GM12878 (cell line): ENCODE measurements around the gene SEC14L1. TPM values are rescaled to one million over a fixed set of nuclear protein-coding genes. Genes with fewer than 3 reads are reported as not detected.

Experiments
- ATAC-seq: fragments of 200-7000 bp; cut with Tn5 transposase; 3 replicates; pipeline ENCODE4 v1.9.1; 2020; ENCODE audit warnings: mild to moderate bottlenecking, moderate library complexity
- BruUV-seq: library from RNA; stranded (reverse); fragments of 400-500 nt; replicated peaks from 2 replicates; lab custom pipeline; 2021; lab: Mats Ljungman, UMichigan
- CTCF ChIA-PET: fragments of 300-600 bp; sonication (Branson Sonifier 250); formaldehyde crosslinking; extraction: SDS; loops from one replicate; lab custom pipeline; 2021; ENCODE audit warnings: inconsistent platforms; lab: Yijun Ruan, JAX
- POLR2A ChIA-PET: fragments of 350-600 bp; formaldehyde crosslinking; extraction: SDS; loops from one replicate; lab custom pipeline; 2021; ENCODE audit warnings: inconsistent platforms; lab: Charles Lee
- RAD21 ChIA-PET: fragments of 300-600 bp; sonication (Branson Sonifier 250); formaldehyde crosslinking; loops from one replicate; lab custom pipeline; 2023; ENCODE audit warnings: antibody characterized with exemption; ENCODE audit not compliant: unreplicated experiment; lab: Charles Lee
- SMC1A ChIA-PET: fragments of 300-600 bp; sonication (Branson Sonifier 250); formaldehyde crosslinking; loops from one replicate; lab custom pipeline; 2023; ENCODE audit not compliant: unreplicated experiment, uncharacterized antibody; lab: Charles Lee
- DNase-seq: peaks from one replicate; pipeline ENCODE4 v3.0.0-alpha.2; 2011; ENCODE audit warnings: low read depth, low spot score
- FAIRE-seq: peaks from 3 replicates; lab custom pipeline; 2011; peaks lifted over from hg19 to GRCh38; lab: Jason Lieb, UNC
- H2AFZ ChIP-seq: 2 replicates; pipeline ENCODE4 v1.6.0; 2011; ENCODE audit warnings: low read depth, low read length, control low read depth; ENCODE audit not compliant: control insufficient read depth
- H3K27ac ChIP-seq: 2 replicates; pipeline ENCODE4 v1.5.1; 2011; ENCODE audit warnings: control low read depth; ENCODE audit not compliant: control insufficient read depth, insufficient read depth
- H3K27me3 ChIP-seq, 2 experiments: replicated peaks in 1 of 2; 2 replicates each; pipeline versions ENCODE4 v1.6.0 to v1.6.1; 2011; ENCODE audit warnings: low read length in 1 of 2; ENCODE audit not compliant: control insufficient read depth in 2 of 2, insufficient read depth in 2 of 2
- H3K36me3 ChIP-seq, 2 experiments: 2 replicates each; pipeline ENCODE4 v1.5.1; 2011; ENCODE audit warnings: low read length in 1 of 2; ENCODE audit not compliant: control insufficient read depth in 2 of 2, insufficient read depth in 2 of 2
- H3K4me1 ChIP-seq: 2 replicates; pipeline ENCODE4 v1.6.1; 2011; ENCODE audit warnings: mild to moderate bottlenecking, low read length, moderate library complexity, mixed read lengths; ENCODE audit not compliant: control insufficient read depth, insufficient read depth
- H3K4me2 ChIP-seq: 2 replicates; pipeline ENCODE4 v1.6.0; 2011; ENCODE audit warnings: control low read depth; ENCODE audit not compliant: control insufficient read depth, insufficient read depth
- H3K4me3 ChIP-seq: fragments of 200-600 bp; sonication (generic); 2 replicates; pipeline ENCODE4 v1.5.1; 2016
- H3K79me2 ChIP-seq: 2 replicates; pipeline ENCODE4 v1.6.0; 2011; ENCODE audit warnings: low read length; ENCODE audit not compliant: control insufficient read depth, insufficient read depth
- H3K9ac ChIP-seq: 2 replicates; pipeline ENCODE4 v1.8.0; 2011; ENCODE audit warnings: low read length, control low read depth, mixed read lengths; ENCODE audit not compliant: control insufficient read depth, insufficient read depth
- H3K9me3 ChIP-seq: replicated peaks from 3 replicates; pipeline ENCODE4 v1.5.1; 2011; ENCODE audit warnings: mild to moderate bottlenecking, low read length; ENCODE audit not compliant: control insufficient read depth, insufficient read depth
- H4K20me1 ChIP-seq: 2 replicates; pipeline ENCODE4 v1.6.0; 2011; ENCODE audit not compliant: control insufficient read depth, insufficient read depth
- EGR1 ChIP-seq, 2 experiments: IDR thresholded peaks; 1 replicate in 1 of 2; 2 replicates in 1 of 2; pipeline ENCODE4 v1.6.1; 2011 to 2012; ENCODE audit warnings: low read depth in 2 of 2, low read length in 2 of 2, borderline replicate concordance in 1 of 2, mild to moderate bottlenecking in 1 of 2, moderate library complexity in 1 of 2
- IRF4 ChIP-seq: IDR thresholded peaks from 2 replicates; pipeline ENCODE4 v1.6.1; 2011; ENCODE audit warnings: low read depth, low read length
- MTA3 ChIP-seq: IDR thresholded peaks from 2 replicates; pipeline ENCODE4 v1.6.1; 2012; ENCODE audit warnings: low read length, inconsistent platforms, borderline replicate concordance
- MYB ChIP-seq: fragments of 150-350 bp; IDR thresholded peaks from 2 replicates; pipeline ENCODE4 v1.6.1; 2014; ENCODE audit warnings: mild to moderate bottlenecking, low read depth, low read length, borderline replicate concordance
- NR2F1 ChIP-seq: fragments of 450-650 bp; conservative IDR thresholded peaks from 2 replicates; pipeline ENCODE4 v1.6.1; 2017; ENCODE audit warnings: mild to moderate bottlenecking
- WGBS: methylation state at CpG from one replicate; pipeline ENCODE4 v1.1.6; 2016; ENCODE audit warnings: low lambda C conversion rate; ENCODE audit not compliant: insufficient replicate concordance, insufficient coverage; ENCODE audit errors: missing lambda C conversion rate; 5-methylcytosine and 5-hydroxymethylcytosine counted together
- in situ Hi-C: fragments of 300-500 bp; cut with MboI; formaldehyde crosslinking; loops from 9 replicates; pipeline ENCODE4 v1.14.3; 2018; ENCODE audit warnings: mixed read lengths
- intact Hi-C: fragments of 100-400 bp; cut with micrococcal nuclease; formaldehyde crosslinking; loops from one replicate; pipeline ENCODE4 v1.14.2; 2022; ENCODE audit not compliant: unreplicated experiment
- polyA plus RNA-seq, 11 experiments: library from polyadenylated mRNA; depleted of rRNA in 4 of 11; unstranded in 6 of 11; stranded (reverse) in 5 of 11; fragments of >200 nt; fragmentation: Nextera tagmentation in 4 of 11; fragmentation: Illumina TruSeq in 1 of 11; extraction: Ambion mirVana in 4 of 11; extraction: Trizol in 1 of 11; gene quantifications; 1 replicate in 1 of 11; 2 replicates in 10 of 11; pipeline versions ENCODE4 v1.2.1 to v1.2.3, GENCODE V29; 2011 to 2016; ENCODE audit warnings: inconsistent platforms in 2 of 11, missing spikeins in 2 of 11, low read depth in 1 of 11
- total RNA-seq, 4 experiments: library from RNA; depleted of rRNA in 3 of 4; stranded (reverse); fragments of >200 nt in 3 of 4; fragmentation: Illumina TruSeq in 1 of 4; extraction: Trizol in 1 of 4; gene quantifications; 2 replicates each; pipeline versions ENCODE4 v1.2.1 to v1.2.3, GENCODE V29; 2013 to 2021
- TF ChIP-seq, protein P1 (sequence below): fragments of 450-650 bp; formaldehyde crosslinking; IDR thresholded peaks from 2 replicates; pipeline ENCODE4 v1.5.0; 2022; ENCODE audit warnings: mild to moderate bottlenecking, missing genetic modification characterization
- TF ChIP-seq, protein P2 (sequence below), 3 experiments: IDR thresholded peaks in 2 of 3; conservative IDR thresholded peaks in 1 of 3; 2 replicates each; pipeline ENCODE4 v1.5.1; 2011; ENCODE audit warnings: low read depth in 3 of 3, low read length in 3 of 3, mild to moderate bottlenecking in 3 of 3, control low read depth in 2 of 3, moderate library complexity in 2 of 3, inconsistent platforms in 1 of 3, mixed read lengths in 1 of 3; ENCODE audit not compliant: control insufficient read depth in 2 of 3, insufficient read depth in 1 of 3; ENCODE audit errors: extremely low read depth in 1 of 3
- TF ChIP-seq, protein P3 (sequence below): fragments of 450-650 bp; formaldehyde crosslinking; IDR thresholded peaks from 2 replicates; pipeline ENCODE4 v1.4.0; 2022; ENCODE audit warnings: mild to moderate bottlenecking, moderate library complexity
- TF ChIP-seq, protein P4 (sequence below): IDR thresholded peaks from 2 replicates; pipeline ENCODE4 v1.6.1; 2012; ENCODE audit warnings: low read depth, low read length, improper control_type of control experiment

The SEC14L1 gene
- total and polyA plus RNA-seq, 10 of the 15 experiments (the other 5 are each of a cell fraction or from before 2014, with no cell fraction given), result 6.3 to 66.1 (median 33.5) TPM

DNA sequence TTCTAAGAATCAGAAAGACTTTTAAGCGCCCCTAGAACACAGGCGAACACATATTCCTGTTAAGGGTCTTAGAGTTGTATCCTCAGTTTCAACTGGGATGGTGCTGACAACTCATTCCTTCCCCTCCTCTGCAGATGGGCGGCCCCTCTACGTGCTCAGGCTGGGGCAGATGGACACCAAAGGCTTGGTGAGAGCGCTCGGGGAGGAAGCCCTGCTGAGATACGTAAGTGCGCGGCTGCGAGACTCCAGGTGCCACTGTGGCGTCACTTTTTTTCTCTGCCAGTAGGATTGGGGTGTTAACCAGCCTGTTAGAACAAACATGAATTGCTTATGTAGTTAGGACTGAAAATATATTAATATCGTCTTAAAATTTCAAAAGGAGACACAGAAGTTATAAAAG is 62.7 kb downstream of the SEC14L1 start (continued):
- TF ChIP-seq, protein P1, sequence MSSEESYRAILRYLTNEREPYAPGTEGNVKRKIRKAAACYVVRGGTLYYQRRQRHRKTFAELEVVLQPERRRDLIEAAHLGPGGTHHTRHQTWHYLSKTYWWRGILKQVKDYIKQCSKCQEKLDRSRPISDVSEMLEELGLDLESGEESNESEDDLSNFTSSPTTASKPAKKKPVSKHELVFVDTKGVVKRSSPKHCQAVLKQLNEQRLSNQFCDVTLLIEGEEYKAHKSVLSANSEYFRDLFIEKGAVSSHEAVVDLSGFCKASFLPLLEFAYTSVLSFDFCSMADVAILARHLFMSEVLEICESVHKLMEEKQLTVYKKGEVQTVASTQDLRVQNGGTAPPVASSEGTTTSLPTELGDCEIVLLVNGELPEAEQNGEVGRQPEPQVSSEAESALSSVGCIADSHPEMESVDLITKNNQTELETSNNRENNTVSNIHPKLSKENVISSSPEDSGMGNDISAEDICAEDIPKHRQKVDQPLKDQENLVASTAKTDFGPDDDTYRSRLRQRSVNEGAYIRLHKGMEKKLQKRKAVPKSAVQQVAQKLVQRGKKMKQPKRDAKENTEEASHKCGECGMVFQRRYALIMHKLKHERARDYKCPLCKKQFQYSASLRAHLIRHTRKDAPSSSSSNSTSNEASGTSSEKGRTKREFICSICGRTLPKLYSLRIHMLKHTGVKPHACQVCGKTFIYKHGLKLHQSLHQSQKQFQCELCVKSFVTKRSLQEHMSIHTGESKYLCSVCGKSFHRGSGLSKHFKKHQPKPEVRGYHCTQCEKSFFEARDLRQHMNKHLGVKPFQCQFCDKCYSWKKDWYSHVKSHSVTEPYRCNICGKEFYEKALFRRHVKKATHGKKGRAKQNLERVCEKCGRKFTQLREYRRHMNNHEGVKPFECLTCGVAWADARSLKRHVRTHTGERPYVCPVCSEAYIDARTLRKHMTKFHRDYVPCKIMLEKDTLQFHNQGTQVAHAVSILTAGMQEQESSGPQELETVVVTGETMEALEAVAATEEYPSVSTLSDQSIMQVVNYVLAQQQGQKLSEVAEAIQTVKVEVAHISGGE (CRISPR knock-in tag), result no peak
- TF ChIP-seq, protein P2, sequence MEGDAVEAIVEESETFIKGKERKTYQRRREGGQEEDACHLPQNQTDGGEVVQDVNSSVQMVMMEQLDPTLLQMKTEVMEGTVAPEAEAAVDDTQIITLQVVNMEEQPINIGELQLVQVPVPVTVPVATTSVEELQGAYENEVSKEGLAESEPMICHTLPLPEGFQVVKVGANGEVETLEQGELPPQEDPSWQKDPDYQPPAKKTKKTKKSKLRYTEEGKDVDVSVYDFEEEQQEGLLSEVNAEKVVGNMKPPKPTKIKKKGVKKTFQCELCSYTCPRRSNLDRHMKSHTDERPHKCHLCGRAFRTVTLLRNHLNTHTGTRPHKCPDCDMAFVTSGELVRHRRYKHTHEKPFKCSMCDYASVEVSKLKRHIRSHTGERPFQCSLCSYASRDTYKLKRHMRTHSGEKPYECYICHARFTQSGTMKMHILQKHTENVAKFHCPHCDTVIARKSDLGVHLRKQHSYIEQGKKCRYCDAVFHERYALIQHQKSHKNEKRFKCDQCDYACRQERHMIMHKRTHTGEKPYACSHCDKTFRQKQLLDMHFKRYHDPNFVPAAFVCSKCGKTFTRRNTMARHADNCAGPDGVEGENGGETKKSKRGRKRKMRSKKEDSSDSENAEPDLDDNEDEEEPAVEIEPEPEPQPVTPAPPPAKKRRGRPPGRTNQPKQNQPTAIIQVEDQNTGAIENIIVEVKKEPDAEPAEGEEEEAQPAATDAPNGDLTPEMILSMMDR (IDR thresholded peaks at IDR 0.05 in 2 of 3, conservative IDR thresholded peaks at IDR 0.05 in 1 of 3; ENCODE audit: control insufficient read depth in 2 of 3, extremely low read depth in 1 of 3, insufficient read depth in 1 of 3, low read depth in 3 of 3, low read length in 3 of 3), result no peak
- TF ChIP-seq, all 136 proteins: peak for 0

GRCh38 chr17:77203846-77204245 is 63.1 kb downstream of the SEC14L1 start:
- ChIA-PET CTCF (no interaction called here), SMC1A (interaction anchor here (1.8 kb wide), 1 partner anchor 22 kb away, joined by 5 read pairs; no protein-coding TSS in a partner anchor), RAD21 (no interaction called here), POLR2A (interaction anchor here (0.5 kb wide), 1 partner anchor 402 kb away, joined by 4 read pairs; no protein-coding TSS in a partner anchor)
- no peak overlapping the region for H3K9ac ChIP-seq
- H3K27me3 ChIP-seq, result no peaks in the 10 kb centered on the region
- TF ChIP-seq, protein P3, sequence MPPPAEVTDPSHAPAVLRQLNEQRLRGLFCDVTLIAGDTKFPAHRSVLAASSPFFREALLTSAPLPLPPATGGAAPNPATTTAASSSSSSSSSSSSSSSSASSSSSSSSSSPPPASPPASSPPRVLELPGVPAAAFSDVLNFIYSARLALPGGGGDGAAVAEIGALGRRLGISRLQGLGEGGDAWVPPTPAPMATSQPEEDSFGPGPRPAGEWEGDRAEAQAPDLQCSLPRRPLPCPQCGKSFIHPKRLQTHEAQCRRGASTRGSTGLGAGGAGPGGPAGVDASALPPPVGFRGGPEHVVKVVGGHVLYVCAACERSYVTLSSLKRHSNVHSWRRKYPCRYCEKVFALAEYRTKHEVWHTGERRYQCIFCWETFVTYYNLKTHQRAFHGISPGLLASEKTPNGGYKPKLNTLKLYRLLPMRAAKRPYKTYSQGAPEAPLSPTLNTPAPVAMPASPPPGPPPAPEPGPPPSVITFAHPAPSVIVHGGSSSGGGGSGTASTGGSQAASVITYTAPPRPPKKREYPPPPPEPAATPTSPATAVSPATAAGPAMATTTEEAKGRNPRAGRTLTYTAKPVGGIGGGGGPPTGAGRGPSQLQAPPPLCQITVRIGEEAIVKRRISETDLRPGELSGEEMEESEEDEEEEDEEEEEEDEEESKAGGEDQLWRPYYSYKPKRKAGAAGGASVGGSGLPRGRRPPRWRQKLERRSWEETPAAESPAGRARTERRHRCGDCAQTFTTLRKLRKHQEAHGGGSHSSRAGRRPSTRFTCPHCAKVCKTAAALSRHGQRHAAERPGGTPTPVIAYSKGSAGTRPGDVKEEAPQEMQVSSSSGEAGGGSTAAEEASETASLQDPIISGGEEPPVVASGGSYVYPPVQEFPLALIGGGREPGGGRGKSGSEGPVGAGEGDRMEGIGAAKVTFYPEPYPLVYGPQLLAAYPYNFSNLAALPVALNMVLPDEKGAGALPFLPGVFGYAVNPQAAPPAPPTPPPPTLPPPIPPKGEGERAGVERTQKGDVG (CRISPR knock-in tag), result no peak
- TF ChIP-seq NR2F1 (no peak), IRF4 (no peak), MTA3 (no peak), MYB (no peak), EGR1 (IDR thresholded peaks at IDR 0.05; ENCODE audit: borderline replicate concordance in 1 of 2, low read depth in 2 of 2, low read length in 2 of 2) (no peak)
- TF ChIP-seq, protein P4, sequence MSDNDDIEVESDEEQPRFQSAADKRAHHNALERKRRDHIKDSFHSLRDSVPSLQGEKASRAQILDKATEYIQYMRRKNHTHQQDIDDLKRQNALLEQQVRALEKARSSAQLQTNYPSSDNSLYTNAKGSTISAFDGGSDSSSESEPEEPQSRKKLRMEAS, result no peak
- H3K27ac ChIP-seq, result no peak overlapping the region
- no peak for FAIRE-seq
- no peak overlapping the region for H2AFZ ChIP-seq
- WGBS, result 96% methylated on average over 13 of the region's 13 CpGs
- no peak for ATAC-seq
- H3K4me2 ChIP-seq, result no peak overlapping the region
- H3K36me3 ChIP-seq, result peaks cover 17 to 52% of the 10 kb centered on the region in 2 experiments
- intact Hi-C loops, result no loop called here
- no peaks in the 10 kb centered on the region for H3K9me3 ChIP-seq
- H3K4me1 ChIP-seq, result peaks cover 22% of the 10 kb centered on the region
- BruUV-seq, result no TSS peak
- no peak overlapping the region for H3K4me3 ChIP-seq
- DNase-seq, result no peak
- in situ Hi-C loops, result no loop called here
- no peaks in the 10 kb centered on the region for H3K79me2 ChIP-seq
- H4K20me1 ChIP-seq, result no peaks in the 10 kb centered on the region
